ENCODE data around the gene GJD2. TPM values are rescaled to one million over a fixed set of nuclear protein-coding genes. Genes with fewer than 3 reads are reported as not detected.
A peak's percentile ranks its signal among the peaks of the same experiment; 100 is the strongest.

The GJD2 gene
- total and polyA plus RNA-seq, 2 donors (not counting 1 experiment from before 2014, with no cell fraction given) = not detected

DNA sequence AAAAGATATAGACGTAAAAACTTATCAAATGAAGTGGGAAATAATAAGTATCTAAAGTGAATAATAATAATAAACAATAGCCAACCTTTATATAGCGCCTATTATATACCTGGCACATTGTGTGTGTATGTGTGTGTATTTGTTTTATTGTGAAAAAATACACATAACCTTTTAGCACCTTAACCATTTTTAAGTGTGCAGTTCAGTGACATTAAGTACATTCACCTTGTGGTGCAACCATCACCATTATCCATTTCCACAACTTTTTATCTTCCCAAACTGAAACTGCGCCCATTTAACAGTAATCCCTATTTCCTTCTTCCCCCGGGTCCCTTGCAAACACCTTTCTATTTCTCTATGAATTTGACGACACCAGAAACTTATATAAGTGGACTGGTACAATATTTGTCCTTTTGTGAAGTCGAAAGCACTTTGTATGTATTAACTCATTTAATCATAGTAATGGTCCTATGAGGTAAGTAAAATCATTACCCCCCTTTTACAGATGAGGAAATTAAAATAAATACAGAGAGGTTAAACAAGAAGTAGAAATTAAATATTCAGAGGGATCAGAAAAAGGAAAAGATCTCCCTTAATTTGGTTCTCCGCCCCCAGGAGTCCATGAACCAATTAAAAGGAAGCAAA lies 33.5 kb downstream of the GJD2 start:
- Histone ChIP-seq H4K20me1 (ENCODE audit: control insufficient read depth, extremely low read depth, insufficient read depth, low read length) (no peaks in the 10 kb centered on the region), H2AFZ (ENCODE audit: low read length) (no peak overlapping the region), H3K4me3 (replicated peaks in 1 of 4; ENCODE audit: control extremely low read depth in 1 of 4, insufficient read depth in 1 of 4, low read depth in 3 of 4, low read length in 4 of 4) (peak overlapping the region in 1 of 4 experiments; percentile 34), H3K9me3 (ENCODE audit: control insufficient read depth, insufficient read depth, low read depth, low read length) (no peaks in the 10 kb centered on the region), H3K4me1 (ENCODE audit: control insufficient read depth, extremely low read depth, insufficient read depth, low read length) (peaks cover 2% of the 10 kb centered on the region), H3K4me2 (ENCODE audit: extremely low read depth, insufficient read depth, low read length) (no peak overlapping the region), H3K9ac (ENCODE audit: insufficient read depth, low read length) (no peak overlapping the region), H3K79me2 (ENCODE audit: control insufficient read depth, insufficient read depth, low read length) (no peaks in the 10 kb centered on the region), H3K27ac (ENCODE audit: insufficient read depth, low read length) (no peak overlapping the region), H3K36me3 (ENCODE audit: control insufficient read depth, insufficient read depth, low read length) (no peaks in the 10 kb centered on the region), H3K27me3 (ENCODE audit: control insufficient read depth, insufficient read depth, low read length) (peaks cover 4% of the 10 kb centered on the region)
- DNase-seq (ENCODE audit: low read depth in 2 of 2) = no peak
- TF ChIP-seq EZH2 (IDR thresholded peaks at IDR 0.05; ENCODE audit: low read length, missing control alignments) = no peak
- TF ChIP-seq, protein P1, sequence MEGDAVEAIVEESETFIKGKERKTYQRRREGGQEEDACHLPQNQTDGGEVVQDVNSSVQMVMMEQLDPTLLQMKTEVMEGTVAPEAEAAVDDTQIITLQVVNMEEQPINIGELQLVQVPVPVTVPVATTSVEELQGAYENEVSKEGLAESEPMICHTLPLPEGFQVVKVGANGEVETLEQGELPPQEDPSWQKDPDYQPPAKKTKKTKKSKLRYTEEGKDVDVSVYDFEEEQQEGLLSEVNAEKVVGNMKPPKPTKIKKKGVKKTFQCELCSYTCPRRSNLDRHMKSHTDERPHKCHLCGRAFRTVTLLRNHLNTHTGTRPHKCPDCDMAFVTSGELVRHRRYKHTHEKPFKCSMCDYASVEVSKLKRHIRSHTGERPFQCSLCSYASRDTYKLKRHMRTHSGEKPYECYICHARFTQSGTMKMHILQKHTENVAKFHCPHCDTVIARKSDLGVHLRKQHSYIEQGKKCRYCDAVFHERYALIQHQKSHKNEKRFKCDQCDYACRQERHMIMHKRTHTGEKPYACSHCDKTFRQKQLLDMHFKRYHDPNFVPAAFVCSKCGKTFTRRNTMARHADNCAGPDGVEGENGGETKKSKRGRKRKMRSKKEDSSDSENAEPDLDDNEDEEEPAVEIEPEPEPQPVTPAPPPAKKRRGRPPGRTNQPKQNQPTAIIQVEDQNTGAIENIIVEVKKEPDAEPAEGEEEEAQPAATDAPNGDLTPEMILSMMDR (conservative IDR thresholded peaks at IDR 0.05 in 1 of 2, IDR thresholded peaks at IDR 0.05 in 1 of 2; ENCODE audit: low read depth in 1 of 2, low read length in 2 of 2) = no peak

DNA sequence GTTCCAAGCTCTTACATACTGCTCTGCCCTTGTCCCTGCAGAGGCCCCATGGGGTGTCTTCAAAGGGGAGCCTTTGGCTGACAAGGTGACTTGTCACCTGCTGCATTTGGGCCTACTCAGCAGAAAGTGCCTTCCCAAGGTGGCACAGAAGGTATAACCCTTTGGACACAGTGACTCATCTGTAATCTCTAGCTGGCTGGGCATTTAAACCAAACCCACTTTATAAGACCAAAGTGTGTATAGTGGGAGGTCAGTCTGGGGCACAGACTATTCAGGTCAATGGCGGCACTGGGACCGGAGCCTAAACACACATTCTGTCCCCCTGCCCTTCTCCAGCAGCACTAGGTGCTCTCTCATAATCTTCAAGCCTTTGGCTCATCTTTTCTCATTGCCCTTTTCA lies 35.1 kb downstream of the GJD2 start:
- no peaks in the 10 kb centered on the region for H3K36me3 ChIP-seq (ENCODE audit: control insufficient read depth, insufficient read depth, low read length)
- peaks cover 2% of the 10 kb centered on the region for H3K4me1 ChIP-seq (ENCODE audit: control insufficient read depth, extremely low read depth, insufficient read depth, low read length)
- no peak for TF ChIP-seq EZH2 (IDR thresholded peaks at IDR 0.05; ENCODE audit: low read length, missing control alignments)
- TF ChIP-seq, protein P1 (conservative IDR thresholded peaks at IDR 0.05 in 1 of 2, IDR thresholded peaks at IDR 0.05 in 1 of 2; ENCODE audit: low read depth in 1 of 2, low read length in 2 of 2) = no peak
- no peak overlapping the region for H3K9ac ChIP-seq (ENCODE audit: insufficient read depth, low read length)
- no peak for DNase-seq (ENCODE audit: low read depth in 2 of 2)
- H3K27ac ChIP-seq (ENCODE audit: insufficient read depth, low read length) = no peak overlapping the region
- H2AFZ ChIP-seq (ENCODE audit: low read length) = no peak overlapping the region
- no peak overlapping the region for H3K4me2 ChIP-seq (ENCODE audit: extremely low read depth, insufficient read depth, low read length)
- H3K79me2 ChIP-seq (ENCODE audit: control insufficient read depth, insufficient read depth, low read length) = no peaks in the 10 kb centered on the region
- H3K9me3 ChIP-seq (ENCODE audit: control insufficient read depth, insufficient read depth, low read depth, low read length) = no peaks in the 10 kb centered on the region
- peaks cover 6% of the 10 kb centered on the region for H3K27me3 ChIP-seq (ENCODE audit: control insufficient read depth, insufficient read depth, low read length)
- no peak overlapping the region for H3K4me3 ChIP-seq (replicated peaks in 1 of 4; ENCODE audit: control extremely low read depth in 1 of 4, insufficient read depth in 1 of 4, low read depth in 3 of 4, low read length in 4 of 4)
- no peaks in the 10 kb centered on the region for H4K20me1 ChIP-seq (ENCODE audit: control insufficient read depth, extremely low read depth, insufficient read depth, low read length)

DNA sequence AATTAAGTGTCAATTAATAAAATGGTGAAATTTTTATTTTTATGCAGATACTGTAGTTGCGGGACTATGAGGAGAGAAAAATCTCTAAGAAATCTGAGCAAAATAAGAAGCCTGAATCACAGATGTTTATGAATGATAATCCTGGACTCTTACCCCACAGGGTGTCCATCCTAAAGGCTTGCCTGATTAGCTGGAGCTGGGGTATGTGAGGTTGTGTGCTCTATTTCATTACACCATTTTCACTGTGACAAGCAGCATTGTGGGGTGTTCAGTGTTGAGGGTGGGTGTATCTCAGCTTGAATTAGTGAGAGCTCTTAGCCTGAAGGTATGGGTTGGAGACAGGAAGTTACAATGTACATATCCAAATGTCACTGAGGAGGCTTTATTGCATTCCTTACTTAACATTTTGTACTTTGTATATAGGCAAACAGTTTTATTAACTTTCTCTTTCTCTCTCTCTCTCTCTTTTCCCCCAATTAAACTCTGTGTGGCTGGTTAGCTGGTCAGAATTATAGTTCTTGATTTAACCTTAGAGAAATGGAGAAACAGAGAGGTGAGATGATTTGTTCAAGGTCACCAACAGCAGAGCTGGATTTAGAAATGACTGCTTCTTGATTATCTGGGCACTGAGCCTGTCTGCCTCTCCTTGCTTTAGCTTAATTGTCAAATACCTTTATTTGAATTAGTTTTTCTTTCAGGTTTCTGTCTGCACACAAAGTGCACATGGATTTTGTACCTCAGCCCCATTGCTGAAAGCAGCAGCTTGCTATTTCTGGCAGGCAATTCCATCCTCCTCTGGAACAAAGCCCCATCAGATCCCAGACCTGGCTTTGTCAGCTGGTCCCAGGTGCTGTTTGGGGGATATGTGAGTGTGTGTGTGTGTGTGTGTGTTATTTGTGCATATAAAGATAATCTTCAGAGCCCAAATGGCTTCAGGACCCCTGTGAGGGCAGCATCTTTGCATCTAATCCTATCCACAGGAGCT lies 35.8 kb downstream of the GJD2 start:
- Histone ChIP-seq H3K27ac (ENCODE audit: insufficient read depth, low read length) (no peak overlapping the region), H3K4me1 (ENCODE audit: control insufficient read depth, extremely low read depth, insufficient read depth, low read length) (peaks cover 2% of the 10 kb centered on the region), H2AFZ (ENCODE audit: low read length) (no peak overlapping the region)

More for the DNA sequence above, 35.8 kb downstream of the GJD2 start:
- Histone ChIP-seq H3K27me3 (ENCODE audit: control insufficient read depth, insufficient read depth, low read length) (peaks cover 10% of the 10 kb centered on the region), H3K9ac (ENCODE audit: insufficient read depth, low read length) (no peak overlapping the region), H3K4me2 (ENCODE audit: extremely low read depth, insufficient read depth, low read length) (no peak overlapping the region), H3K36me3 (ENCODE audit: control insufficient read depth, insufficient read depth, low read length) (no peaks in the 10 kb centered on the region), H3K4me3 (replicated peaks in 1 of 4; ENCODE audit: control extremely low read depth in 1 of 4, insufficient read depth in 1 of 4, low read depth in 3 of 4, low read length in 4 of 4) (no peak overlapping the region), H3K9me3 (ENCODE audit: control insufficient read depth, insufficient read depth, low read depth, low read length) (no peaks in the 10 kb centered on the region), H3K79me2 (ENCODE audit: control insufficient read depth, insufficient read depth, low read length) (no peaks in the 10 kb centered on the region), H4K20me1 (ENCODE audit: control insufficient read depth, extremely low read depth, insufficient read depth, low read length) (no peaks in the 10 kb centered on the region)
- no peak for TF ChIP-seq EZH2 (IDR thresholded peaks at IDR 0.05; ENCODE audit: low read length, missing control alignments)
- TF ChIP-seq, protein P1 (conservative IDR thresholded peaks at IDR 0.05 in 1 of 2, IDR thresholded peaks at IDR 0.05 in 1 of 2; ENCODE audit: low read depth in 1 of 2, low read length in 2 of 2) = no peak
- DNase-seq (ENCODE audit: low read depth in 2 of 2) = no peak
